CD4-positive, alpha-beta T cell (primary cell): ENCODE data around the gene UBE2E1. TPM values are rescaled to one million over a fixed set of nuclear protein-coding genes. Genes with fewer than 3 reads are reported as not detected.
"Not testable (repeated sequence)": the region's sequence is repeated elsewhere in the genome, so short reads cannot be mapped to it uniquely, and the experiment has no call there.

Experiments used
- ATAC-seq: fragments of 200-7000 bp; cut with Tn5 transposase; one replicate; pipeline ENCODE4 v1.10.0; 2022; ENCODE audit warnings: mild to moderate bottlenecking; ENCODE audit not compliant: poor library complexity
- CTCF ChIA-PET: fragments of 350-600 bp; sonication (Branson Sonifier 250); formaldehyde crosslinking; loops from one replicate; lab custom pipeline; 2021; ENCODE audit warnings: antibody characterized with exemption, inconsistent platforms; lab: Charles Lee
- POLR2A ChIA-PET: fragments of 350-600 bp; sonication (Branson Sonifier 250); formaldehyde crosslinking; loops from one replicate; lab custom pipeline; 2021; ENCODE audit warnings: antibody characterized with exemption, inconsistent platforms; lab: Charles Lee
- DNase-seq, 14 experiments: peaks; one replicate each; pipeline ENCODE4 v3.0.0-alpha.2; 2013 to 2020; ENCODE audit warnings: mixed read lengths in 2 of 14
- H3K27ac ChIP-seq, 2 donors: one replicate each; pipeline versions ENCODE4 v1.5.1 to v1.7.0; 2013; ENCODE audit warnings: low read length in 2 of 2, low read depth in 1 of 2, mild to moderate bottlenecking in 1 of 2
- H3K27me3 ChIP-seq, 2 experiments: 1 replicate in 1 of 2; 2 replicates in 1 of 2; pipeline versions ENCODE4 v1.6.1 to v1.7.0; 2013; ENCODE audit warnings: low read length in 2 of 2, control low read depth in 1 of 2, mild to moderate bottlenecking in 1 of 2, moderate library complexity in 1 of 2; ENCODE audit not compliant: insufficient read depth in 2 of 2, control insufficient read depth in 1 of 2
- H3K36me3 ChIP-seq: one replicate; pipeline ENCODE4 v1.6.1; 2013; ENCODE audit warnings: low read length, control low read depth; ENCODE audit not compliant: insufficient read depth
- H3K4me1 ChIP-seq: one replicate; pipeline ENCODE4 v1.6.1; 2013; ENCODE audit warnings: low read length, control low read depth; ENCODE audit not compliant: insufficient read depth
- H3K4me3 ChIP-seq: one replicate; pipeline ENCODE4 v1.5.1; 2013; ENCODE audit warnings: mild to moderate bottlenecking, low read length, moderate library complexity
- H3K9me3 ChIP-seq, 2 experiments: 1 replicate in 1 of 2; 2 replicates in 1 of 2; pipeline versions ENCODE4 v1.6.1 to v1.7.0; 2013; ENCODE audit warnings: low read length in 2 of 2, mild to moderate bottlenecking in 2 of 2, control low read depth in 1 of 2, moderate library complexity in 1 of 2; ENCODE audit not compliant: control insufficient read depth in 1 of 2, insufficient read depth in 1 of 2
- H3K27ac Mint-ChIP-seq: one replicate; pipeline ENCODE4 v1.8.0; 2020; ENCODE audit warnings: mixed read lengths
- H3K27me3 Mint-ChIP-seq: one replicate; pipeline ENCODE4 v1.8.0; 2021; ENCODE audit warnings: mixed read lengths
- H3K36me3 Mint-ChIP-seq: one replicate; pipeline ENCODE4 v1.8.0; 2021; ENCODE audit warnings: low read depth, mixed read lengths
- H3K4me1 Mint-ChIP-seq: one replicate; pipeline ENCODE4 v1.8.0; 2021; ENCODE audit warnings: low read depth, mixed read lengths
- H3K4me3 Mint-ChIP-seq: one replicate; pipeline ENCODE4 v1.8.0; 2020; ENCODE audit warnings: mild to moderate bottlenecking, mixed read lengths
- H3K9me3 Mint-ChIP-seq: one replicate; pipeline ENCODE4 v1.8.0; 2020; ENCODE audit warnings: mixed read lengths
- intact Hi-C, 2 experiments: fragments of 100-400 bp; cut with DNase I in 1 of 2; cut with micrococcal nuclease in 1 of 2; formaldehyde crosslinking; loops; one replicate each; pipeline versions ENCODE4 v1.15.1 to v1.9.0; 2023 to 2025; cut with DNase I, micrococcal nuclease
- total RNA-seq, 174 experiments: library from RNA in 2 of 174; stranded (reverse) in 2 of 174; gene quantifications; one replicate each; pipeline ENCODE4 v1.2.3 and lab custom pipeline; 2021 to 2026
- TF ChIP-seq, protein P1 (sequence below): fragments of 200-600 bp; IDR thresholded peaks from one replicate; pipeline ENCODE4 v1.8.0; 2022; ENCODE audit warnings: antibody characterized with exemption, mild to moderate bottlenecking

UBE2E1 gene
- total RNA-seq, 2 experiments from 2014 or later, result 49.8 to 52.2 TPM

GRCh38 chr3:23880703-23881339, 75.1 kb downstream of the UBE2E1 start:
- ChIA-PET CTCF (no interaction called here), POLR2A (no interaction called here)
- DNase-seq, result no peak
- H3K4me3 Mint-ChIP-seq, result no peak overlapping the region
- intact Hi-C loops, result no loop called here
- no peaks in the 10 kb centered on the region for H3K9me3 ChIP-seq
- peaks cover 11% of the 10 kb centered on the region for H3K36me3 Mint-ChIP-seq
- no peak overlapping the region for H3K4me3 ChIP-seq
- no peak for ATAC-seq
- no peaks in the 10 kb centered on the region for H3K4me1 ChIP-seq
- no peaks in the 10 kb centered on the region for H3K27me3 Mint-ChIP-seq
- H3K27ac Mint-ChIP-seq, result peak overlapping the region; percentile 50
- H3K9me3 Mint-ChIP-seq, result no peaks in the 10 kb centered on the region
- peaks cover 6% of the 10 kb centered on the region for H3K36me3 ChIP-seq
- no peak overlapping the region for H3K27ac ChIP-seq
- H3K4me1 Mint-ChIP-seq, result peaks cover 58% of the 10 kb centered on the region
- no peaks in the 10 kb centered on the region for H3K27me3 ChIP-seq
- TF ChIP-seq, protein P1, sequence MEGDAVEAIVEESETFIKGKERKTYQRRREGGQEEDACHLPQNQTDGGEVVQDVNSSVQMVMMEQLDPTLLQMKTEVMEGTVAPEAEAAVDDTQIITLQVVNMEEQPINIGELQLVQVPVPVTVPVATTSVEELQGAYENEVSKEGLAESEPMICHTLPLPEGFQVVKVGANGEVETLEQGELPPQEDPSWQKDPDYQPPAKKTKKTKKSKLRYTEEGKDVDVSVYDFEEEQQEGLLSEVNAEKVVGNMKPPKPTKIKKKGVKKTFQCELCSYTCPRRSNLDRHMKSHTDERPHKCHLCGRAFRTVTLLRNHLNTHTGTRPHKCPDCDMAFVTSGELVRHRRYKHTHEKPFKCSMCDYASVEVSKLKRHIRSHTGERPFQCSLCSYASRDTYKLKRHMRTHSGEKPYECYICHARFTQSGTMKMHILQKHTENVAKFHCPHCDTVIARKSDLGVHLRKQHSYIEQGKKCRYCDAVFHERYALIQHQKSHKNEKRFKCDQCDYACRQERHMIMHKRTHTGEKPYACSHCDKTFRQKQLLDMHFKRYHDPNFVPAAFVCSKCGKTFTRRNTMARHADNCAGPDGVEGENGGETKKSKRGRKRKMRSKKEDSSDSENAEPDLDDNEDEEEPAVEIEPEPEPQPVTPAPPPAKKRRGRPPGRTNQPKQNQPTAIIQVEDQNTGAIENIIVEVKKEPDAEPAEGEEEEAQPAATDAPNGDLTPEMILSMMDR, result no peak

DNA sequence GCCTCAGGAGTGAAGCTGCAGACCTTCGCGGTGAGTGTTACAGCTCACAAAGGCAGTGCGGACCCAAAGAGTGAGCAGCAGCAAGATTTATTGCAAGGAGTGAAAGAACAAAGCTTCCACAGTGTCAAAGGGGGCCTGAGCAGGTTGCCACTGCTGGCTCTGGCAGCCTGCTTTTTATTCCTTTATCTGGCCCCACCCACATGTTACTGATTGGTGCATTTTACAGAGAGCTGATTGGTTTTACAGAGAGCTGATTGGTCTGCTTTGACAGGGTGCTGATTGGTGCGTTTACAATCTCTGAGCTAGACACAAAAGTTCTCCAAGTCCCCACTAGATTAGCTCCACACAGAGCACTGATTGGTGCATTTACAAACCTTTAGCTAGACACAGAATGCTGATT, 76.2 kb downstream of the UBE2E1 start:
- H3K4me3 ChIP-seq, H3K4me3 Mint-ChIP-seq, H3K27me3 ChIP-seq, H3K9me3 ChIP-seq, POLR2A ChIA-PET, H3K4me1 ChIP-seq, H3K27ac ChIP-seq, ATAC-seq, H3K36me3 ChIP-seq, H3K9me3 Mint-ChIP-seq, intact Hi-C loops, H3K27me3 Mint-ChIP-seq: not testable (repeated sequence)
- DNase-seq, result peak in 1 of 14 experiments; percentile 6
- Mint-ChIP-seq H3K36me3 (peaks cover 11% of the 10 kb centered on the region), H3K4me1 (peaks cover 46% of the 10 kb centered on the region), H3K27ac (peak overlapping the region; percentile 50)
- CTCF ChIA-PET, result interaction anchor here (1.1 kb wide), 1 partner anchor 9 kb away, joined by 3 read pairs; no protein-coding TSS in a partner anchor

DNA sequence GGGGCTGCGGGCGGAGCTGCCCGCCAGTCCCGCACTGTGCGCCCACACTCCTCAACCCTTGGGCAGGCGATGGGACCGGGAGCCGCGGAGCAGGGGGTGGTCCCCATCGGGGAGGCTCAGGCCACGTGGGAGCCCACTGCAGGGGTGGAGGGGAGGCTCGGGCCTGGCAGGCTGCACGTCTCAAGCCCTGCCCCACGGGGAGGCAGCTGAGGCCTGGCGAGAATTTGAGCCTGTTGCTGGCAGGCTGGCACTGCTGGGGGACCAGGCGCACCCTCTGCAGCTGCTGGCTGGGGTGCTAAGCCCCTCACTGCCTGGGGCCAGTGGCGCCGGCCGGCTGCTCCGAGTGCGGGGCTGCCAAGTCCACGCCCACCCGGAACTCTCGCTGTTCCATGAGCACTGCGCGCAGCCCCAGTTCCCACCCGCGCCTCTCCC, 76.7 kb downstream of the UBE2E1 start:
- Mint-ChIP-seq H3K4me3 (no peak overlapping the region), H3K36me3 (peaks cover 11% of the 10 kb centered on the region), H3K9me3 (no peaks in the 10 kb centered on the region), H3K4me1 (peaks cover 41% of the 10 kb centered on the region), H3K27me3 (no peaks in the 10 kb centered on the region), H3K27ac (no peak overlapping the region)
- H3K9me3 ChIP-seq, result no peaks in the 10 kb centered on the region
- ATAC-seq (no peak), DNase-seq (peak in 1 of 14 experiments; percentile 13)
- H3K4me3 ChIP-seq, result no peak overlapping the region
- ChIA-PET POLR2A (no interaction called here), CTCF (interaction anchor here (1.1 kb wide), 1 partner anchor 9 kb away, joined by 3 read pairs; no protein-coding TSS in a partner anchor)
- no peaks in the 10 kb centered on the region for H3K4me1 ChIP-seq
- H3K27me3 ChIP-seq, result no peaks in the 10 kb centered on the region
- peaks cover 6% of the 10 kb centered on the region for H3K36me3 ChIP-seq
- intact Hi-C loops, result no loop called here
- TF ChIP-seq, protein P1, result no peak
- no peak overlapping the region for H3K27ac ChIP-seq
